Activated CD8-positive, alpha-beta memory T cell treated with anti-CD3 and anti-CD28 coated beads for 1 hour (primary cell): ENCODE measurements around the gene BEAN1.

Experiments
- DNase-seq, 2 donors: peaks; one replicate each; pipeline ENCODE4 v3.0.0-alpha.2; 2020; ENCODE audit warnings: low read depth in 1 of 2; ENCODE audit errors: extremely low read depth in 1 of 2

Gene BEAN1, protein sequence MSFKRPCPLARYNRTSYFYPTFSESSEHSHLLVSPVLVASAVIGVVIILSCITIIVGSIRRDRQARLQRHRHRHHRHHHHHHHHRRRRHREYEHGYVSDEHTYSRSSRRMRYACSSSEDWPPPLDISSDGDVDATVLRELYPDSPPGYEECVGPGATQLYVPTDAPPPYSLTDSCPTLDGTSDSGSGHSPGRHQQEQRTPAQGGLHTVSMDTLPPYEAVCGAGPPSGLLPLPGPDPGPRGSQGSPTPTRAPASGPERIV

DNA sequence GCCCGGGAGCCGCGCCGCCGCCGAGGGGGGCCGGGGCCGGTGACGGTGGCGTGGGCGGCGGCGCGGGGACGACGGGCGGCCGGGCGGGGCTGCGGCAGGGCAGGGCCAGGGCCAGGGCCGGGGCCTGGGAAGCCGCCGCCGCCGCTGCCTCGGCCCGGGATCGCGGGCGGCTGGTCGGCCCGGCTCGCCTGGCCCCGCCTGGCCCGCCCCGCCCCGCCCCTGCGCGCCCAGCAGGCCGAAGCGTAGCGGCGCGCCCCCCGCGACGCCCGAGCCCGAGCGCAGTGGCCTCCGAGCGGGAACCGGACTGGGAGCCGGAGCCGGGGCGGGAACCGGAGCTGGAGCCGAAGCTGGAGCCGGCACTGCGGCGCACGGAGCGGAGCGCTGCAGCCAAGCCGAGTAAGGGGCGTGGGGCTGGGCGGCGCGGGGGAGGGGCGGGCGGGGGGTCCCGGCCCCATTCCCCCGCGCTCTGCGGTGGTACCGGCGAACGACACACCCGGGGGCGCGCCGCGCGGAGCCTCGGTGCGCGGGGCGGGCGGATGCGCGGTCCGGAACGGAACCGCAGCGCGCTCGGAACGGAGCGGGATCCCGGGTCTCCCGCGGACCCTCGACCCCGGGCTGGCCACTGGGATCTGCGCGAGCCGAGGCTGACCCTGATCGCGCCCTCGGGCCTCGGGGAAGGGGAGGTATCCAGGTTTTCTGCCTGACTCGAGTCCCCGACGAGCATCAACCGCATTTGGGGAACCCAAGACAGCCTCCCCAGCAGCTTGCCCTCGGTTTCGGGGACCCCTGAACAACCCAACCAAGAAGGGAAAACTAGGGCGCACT, at the start of gene BEAN1:
TSS of gene BEAN1 (plus strand) at position 260 of the 825 bp plus-strand sequence. CDS start 10,382 bp downstream, outside the sequence.
- no peak for DNase-seq

- DNase-seq, result no peak
These were observed 49.8 kb upstream of the BEAN1 start for GRCh38 chr16:66377324-66377723.

- no peak for DNase-seq
These were observed 48.1 kb upstream of the BEAN1 start for GRCh38 chr16:66378741-66379570.

DNA sequence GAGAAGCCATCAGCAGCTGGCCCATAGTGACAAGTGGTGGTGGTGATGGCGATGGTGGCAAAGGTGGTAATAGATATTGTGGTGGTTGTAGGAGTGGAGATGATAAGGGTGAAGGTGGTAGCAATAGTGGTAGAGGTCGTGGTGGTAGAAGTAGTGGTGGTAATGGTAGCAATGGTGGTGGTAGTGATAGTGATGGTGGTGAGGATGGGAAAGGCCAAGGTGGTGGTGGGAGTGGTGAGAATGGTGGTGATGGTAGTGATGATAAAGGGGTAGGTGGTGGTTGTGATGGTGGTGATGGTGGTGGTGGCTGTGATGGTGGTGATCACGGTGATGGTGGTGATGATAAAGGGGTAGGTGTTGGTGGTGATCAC, 47.5 kb upstream of the BEAN1 start:
- DNase-seq, result no peak

DNA sequence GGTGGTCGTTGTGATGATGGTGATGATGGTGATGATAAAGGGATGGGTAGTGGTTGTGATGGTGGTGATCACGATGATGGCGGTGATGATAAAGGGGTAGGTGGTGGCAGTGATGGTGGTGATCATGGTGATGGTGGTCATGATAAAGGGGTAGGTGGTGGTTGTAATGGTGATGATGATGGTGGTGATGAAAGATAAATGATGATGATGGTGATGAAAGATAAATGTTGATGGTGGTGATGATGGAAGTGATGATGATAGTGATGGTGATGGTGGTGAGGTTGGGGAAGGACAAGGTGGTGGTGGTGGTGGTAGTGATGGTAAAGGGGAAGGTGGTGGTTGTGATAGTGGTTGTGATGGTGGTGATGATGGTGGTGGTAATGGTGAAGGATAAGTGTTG, 46.7 kb upstream of the BEAN1 start:
- no peak for DNase-seq

GRCh38 chr16:66381585-66382170, 45.4 kb upstream of the BEAN1 start:
- no peak for DNase-seq

DNA sequence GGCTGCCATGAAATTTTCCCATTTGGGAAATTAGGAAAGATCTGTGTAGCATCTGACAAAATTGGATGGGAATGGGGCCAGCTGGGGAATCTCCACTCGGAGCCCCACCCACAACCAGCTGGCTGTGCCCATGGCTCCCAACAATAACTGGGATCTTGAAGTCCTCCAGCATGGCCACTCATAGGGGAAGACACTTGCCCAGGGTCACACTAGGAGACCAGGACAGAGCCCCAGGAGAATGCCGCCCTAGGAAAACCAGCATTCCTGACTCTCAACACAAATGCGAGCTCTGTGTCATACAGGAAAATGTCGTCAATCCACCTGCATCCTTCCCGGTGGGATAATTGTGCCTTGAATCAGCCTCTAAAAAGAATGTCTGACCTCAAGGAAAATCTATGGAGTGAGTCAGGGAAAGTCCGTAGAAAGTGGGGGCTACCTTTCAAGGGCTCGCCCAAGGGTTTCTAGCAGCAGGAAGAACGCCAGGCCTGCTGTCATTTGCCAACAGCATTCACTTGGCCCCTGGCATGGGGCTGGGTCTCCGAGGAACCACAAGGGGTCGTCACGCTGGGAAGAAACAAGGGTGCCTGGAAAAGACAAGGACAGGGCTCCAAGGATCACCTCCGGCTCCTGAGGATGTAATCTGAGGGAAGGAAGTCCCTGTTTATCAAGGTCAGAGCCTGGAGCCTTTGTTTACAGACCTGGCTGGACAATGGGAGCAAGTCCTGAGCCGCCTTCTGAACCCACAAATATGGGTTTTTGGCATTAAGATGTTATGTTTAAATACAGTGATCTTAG, 44.7 kb upstream of the BEAN1 start:
- no peak for DNase-seq

DNA sequence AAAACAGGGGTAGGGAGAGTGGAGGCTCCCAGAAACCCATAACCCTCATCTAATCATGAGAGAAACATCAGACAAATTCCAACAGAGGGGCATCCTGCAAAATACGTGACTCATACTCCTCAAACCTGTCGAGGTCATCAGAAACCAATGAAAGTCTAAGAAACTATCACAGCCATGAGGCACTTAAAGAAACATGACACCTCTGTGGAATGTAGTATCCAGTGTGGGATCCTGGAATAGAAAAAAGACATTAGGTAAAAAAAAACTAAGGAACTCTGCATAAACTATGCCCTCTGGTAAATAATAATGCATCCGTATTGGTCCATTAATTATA, 44.2 kb upstream of the BEAN1 start:
- DNase-seq, result no peak

DNA sequence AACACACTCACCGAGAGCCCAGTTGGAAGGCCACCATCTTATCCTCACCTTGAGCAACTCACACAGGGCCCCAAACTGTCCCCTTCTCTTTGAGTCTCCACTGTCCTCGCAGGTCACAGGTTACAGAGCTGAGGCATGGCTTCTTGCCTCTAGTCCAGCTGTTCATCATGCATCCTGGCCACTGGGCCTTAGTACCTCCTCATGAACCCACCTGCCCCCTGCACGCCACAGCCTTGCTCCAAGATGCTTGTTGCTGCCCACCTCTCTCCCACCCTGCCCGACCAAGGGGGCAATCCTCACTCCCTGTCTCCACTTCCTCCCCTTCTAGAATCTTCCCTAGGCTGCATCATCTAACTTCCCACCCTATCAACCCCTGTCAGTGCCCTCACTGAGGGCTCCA, 43.5 kb upstream of the BEAN1 start:
- DNase-seq, result no peak

DNA sequence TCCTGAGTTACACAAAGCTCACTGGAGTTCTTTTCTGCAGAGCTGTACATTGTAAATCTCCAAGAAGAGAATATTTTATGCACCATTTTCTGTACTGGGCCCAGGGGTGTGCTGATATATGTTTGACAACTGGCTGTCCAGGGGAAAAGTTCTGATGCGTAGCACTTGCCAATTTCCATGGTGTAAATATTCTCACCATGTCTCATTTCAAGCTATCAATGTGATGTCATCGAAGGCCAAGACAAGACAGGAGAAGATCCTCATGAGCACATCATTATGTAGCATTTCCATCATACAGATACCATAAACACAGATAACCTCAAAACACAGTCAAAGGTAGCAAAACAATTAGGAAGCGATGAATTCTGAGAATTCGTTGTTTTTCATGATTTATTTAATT, 41.7 kb upstream of the BEAN1 start:
- DNase-seq, result no peak

- DNase-seq, result no peak
These were observed 40.2 kb upstream of the BEAN1 start for GRCh38 chr16:66386629-66387622.

DNA sequence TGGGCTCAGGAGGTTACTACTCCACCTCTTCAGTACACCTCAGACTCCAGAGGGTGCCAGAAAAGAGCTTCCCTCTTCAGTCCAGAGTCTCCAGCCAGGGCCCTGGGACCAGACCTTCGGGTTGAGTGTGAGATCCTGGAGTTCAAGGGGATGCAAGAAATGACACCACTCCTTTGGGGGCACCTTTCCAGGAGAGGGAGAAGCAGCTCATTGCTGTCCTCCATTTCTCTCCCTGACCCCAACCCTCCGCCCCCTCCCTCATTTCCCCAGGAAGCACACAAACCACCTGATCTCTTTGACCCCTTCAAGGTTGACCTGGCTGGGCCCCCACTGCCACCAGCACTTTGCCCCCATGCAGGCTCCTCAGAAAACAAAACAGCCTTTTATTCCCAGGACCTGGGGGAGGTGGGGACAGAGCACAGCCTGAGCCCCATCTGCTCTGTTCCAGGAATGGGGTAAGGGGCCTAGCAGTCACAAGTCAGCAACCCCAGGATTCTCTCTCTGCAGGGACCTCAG, 39.2 kb upstream of the BEAN1 start:
- DNase-seq, result no peak

GRCh38 chr16:66388350-66389139, 38.5 kb upstream of the BEAN1 start:
- DNase-seq, result no peak

DNA sequence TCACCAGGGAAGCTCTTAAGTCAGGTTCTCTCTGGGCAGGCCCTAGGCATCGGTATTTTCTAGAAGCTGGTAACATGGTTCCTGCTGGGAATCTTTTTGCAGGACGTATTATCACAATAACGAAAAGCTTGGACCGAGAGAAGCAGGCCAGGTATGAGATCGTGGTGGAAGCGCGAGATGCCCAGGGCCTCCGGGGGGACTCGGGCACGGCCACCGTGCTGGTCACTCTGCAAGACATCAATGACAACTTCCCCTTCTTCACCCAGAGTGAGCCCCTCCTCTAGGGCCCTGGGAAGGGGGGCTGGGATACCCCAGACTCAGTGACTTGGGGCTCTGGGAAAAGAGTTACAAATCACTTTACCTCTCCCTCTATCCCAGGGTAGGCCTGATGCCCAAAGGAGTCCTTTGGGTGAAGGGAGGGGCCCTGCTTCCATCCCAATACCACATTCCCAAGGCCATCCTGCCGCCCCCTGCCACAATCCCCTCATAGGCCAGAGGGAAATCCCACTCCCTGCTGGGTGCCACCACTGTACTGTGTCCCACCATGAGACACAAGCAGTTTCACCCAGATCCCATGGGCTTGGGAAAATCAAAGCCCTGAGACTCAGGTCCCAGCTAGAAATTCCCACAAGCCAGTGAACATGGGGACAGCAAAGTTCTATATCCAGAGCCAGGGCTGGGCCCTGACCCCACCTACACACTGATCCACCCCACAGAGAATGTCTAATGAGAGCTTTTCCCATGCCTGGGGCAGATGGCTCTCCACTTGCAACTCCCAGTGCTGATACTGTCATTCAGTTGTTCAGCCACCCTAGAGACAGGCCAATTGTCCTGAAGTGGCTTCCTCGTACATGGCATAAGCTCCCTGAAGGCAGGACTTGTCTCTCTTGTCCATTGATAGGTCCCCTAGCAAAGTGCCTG, 37.6 kb upstream of the BEAN1 start:
- DNase-seq, result no peak

DNA sequence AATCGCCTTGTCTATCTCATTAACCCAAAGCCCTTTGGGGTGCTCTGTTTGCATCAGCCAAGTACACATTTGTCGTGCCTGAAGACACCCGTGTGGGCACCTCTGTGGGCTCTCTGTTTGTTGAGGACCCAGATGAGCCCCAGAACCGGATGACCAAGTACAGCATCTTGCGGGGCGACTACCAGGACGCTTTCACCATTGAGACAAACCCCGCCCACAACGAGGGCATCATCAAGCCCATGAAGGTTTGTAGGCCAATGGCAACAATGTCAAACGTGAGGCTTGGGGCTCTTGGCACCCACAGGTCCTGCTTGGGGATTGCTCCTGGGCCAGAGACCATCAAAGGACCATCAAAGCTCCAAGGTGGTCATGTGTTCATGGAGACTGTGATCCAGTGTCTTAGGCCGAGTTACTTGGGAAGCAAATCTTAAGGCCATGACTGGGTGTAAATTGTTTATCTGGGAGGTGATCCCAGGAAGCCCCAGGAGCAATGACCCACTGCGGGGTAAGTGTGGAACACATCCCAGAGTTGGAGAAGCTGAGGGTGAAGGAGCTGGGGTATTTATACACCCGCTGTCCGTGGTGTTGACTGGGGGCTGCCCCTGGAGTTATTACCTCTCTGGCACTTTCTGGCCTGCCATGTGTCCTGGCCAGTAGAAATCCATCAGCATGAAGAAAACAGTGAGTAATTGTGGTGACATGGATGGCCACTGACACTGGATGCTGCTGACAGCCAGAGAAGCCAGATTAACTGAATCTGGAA, 36.6 kb upstream of the BEAN1 start:
- no peak for DNase-seq
